ENCODE data around the gene AK8. TPM values are rescaled to one million over a fixed set of nuclear protein-coding genes. Genes with fewer than 3 reads are reported as not detected.

AK8 gene
- total RNA-seq, 4 donors from 2014 or later, result 0.27 to 1.3 TPM; not detected in 2

GRCh38 chr9:132887181-132888120, 9.4 kb upstream of the AK8 start:
- in situ Hi-C loops (cut with MboI; ENCODE audit: low pct_ligation_motif_present in 1 of 4, low pct_unique_long_range_greater_than_20kb in 1 of 4, low sequenced_read_pairs in 3 of 4) (no loop called here), intact Hi-C loops (cut with DNase I; ENCODE audit: low total_unique reads) (no loop called here)
- no peaks in the 10 kb centered on the region for H3K4me1 ChIP-seq
- TF ChIP-seq POLR2AphosphoS5 (IDR thresholded peaks at IDR 0.05) (no peak), CTCF (IDR thresholded peaks at IDR 0.05) (no peak), EP300 (IDR thresholded peaks at IDR 0.05; ENCODE audit: low read depth) (no peak), POLR2A (IDR thresholded peaks at IDR 0.05) (no peak)
- no peaks in the 10 kb centered on the region for H3K9me3 ChIP-seq
- no peak overlapping the region for H3K27ac ChIP-seq
- DNase-seq, result no peak
- no peaks in the 10 kb centered on the region for H3K36me3 ChIP-seq
- no peak overlapping the region for H3K4me3 ChIP-seq
- 86% methylated on average over 16 of the region's 18 CpGs; no CpG with 5 or more reads in 1 of the 2 donors for WGBS, 2 donors (ENCODE audit: low coverage in 1 of 2)
- no peaks in the 10 kb centered on the region for H3K27me3 ChIP-seq

GRCh38 chr9:132886334-132886725, 8.2 kb upstream of the AK8 start:
- DNase-seq, result no peak
- in situ Hi-C loops (cut with MboI; ENCODE audit: low pct_ligation_motif_present in 1 of 4, low pct_unique_long_range_greater_than_20kb in 1 of 4, low sequenced_read_pairs in 3 of 4) (no loop called here), intact Hi-C loops (cut with DNase I; ENCODE audit: low total_unique reads) (no loop called here)
- no peak for TF ChIP-seq EP300 (IDR thresholded peaks at IDR 0.05; ENCODE audit: low read depth)
- no peak for TF ChIP-seq POLR2AphosphoS5 (IDR thresholded peaks at IDR 0.05)
- TF ChIP-seq CTCF (IDR thresholded peaks at IDR 0.05), result no peak
- TF ChIP-seq POLR2A (IDR thresholded peaks at IDR 0.05), result no peak
- 88% methylated on average over 6 of the region's 6 CpGs; no CpG with 5 or more reads in 1 of the 2 donors for WGBS, 2 donors (ENCODE audit: low coverage in 1 of 2)
- H3K4me3 ChIP-seq, result no peak overlapping the region
- H3K9me3 ChIP-seq, result no peaks in the 10 kb centered on the region
- H3K36me3 ChIP-seq, result no peaks in the 10 kb centered on the region
- no peaks in the 10 kb centered on the region for H3K27me3 ChIP-seq
- no peaks in the 10 kb centered on the region for H3K4me1 ChIP-seq
- no peak overlapping the region for H3K27ac ChIP-seq

DNA sequence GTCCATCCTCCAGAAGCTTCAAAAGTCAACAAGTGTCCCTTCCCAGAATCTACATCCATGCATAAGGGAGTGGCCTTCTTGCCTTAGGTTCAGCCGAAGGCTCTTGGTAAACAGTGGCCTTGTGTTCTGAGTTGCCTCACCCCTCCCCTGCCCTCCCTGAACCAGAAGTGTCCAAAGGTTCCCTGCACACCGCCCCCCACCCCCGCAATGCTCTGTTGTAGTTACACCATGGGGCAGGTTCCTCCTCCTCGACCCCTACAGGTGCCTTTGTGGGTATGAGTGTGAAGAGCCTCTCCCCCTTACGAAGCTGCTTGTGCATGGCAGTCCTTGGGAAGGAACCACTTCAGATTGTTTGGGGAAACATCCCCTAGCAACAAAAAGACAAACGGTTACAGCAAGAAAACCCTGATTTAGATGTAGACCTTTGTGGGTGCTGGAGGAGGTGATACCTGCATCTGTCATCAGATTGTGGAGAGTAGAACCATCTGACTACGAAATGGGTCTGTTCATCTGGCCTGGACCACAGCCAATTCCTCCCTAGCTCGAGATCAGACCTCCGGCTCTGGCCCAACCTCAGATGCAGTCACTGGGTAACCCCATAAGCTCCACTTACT, 7.7 kb upstream of the AK8 start:
- no peak for TF ChIP-seq POLR2A (IDR thresholded peaks at IDR 0.05)
- no peak for TF ChIP-seq POLR2AphosphoS5 (IDR thresholded peaks at IDR 0.05)
- no peak for TF ChIP-seq CTCF (IDR thresholded peaks at IDR 0.05)
- TF ChIP-seq EP300 (IDR thresholded peaks at IDR 0.05; ENCODE audit: low read depth), result no peak
- in situ Hi-C loops (cut with MboI; ENCODE audit: low pct_ligation_motif_present in 1 of 4, low pct_unique_long_range_greater_than_20kb in 1 of 4, low sequenced_read_pairs in 3 of 4) (no loop called here), intact Hi-C loops (cut with DNase I; ENCODE audit: low total_unique reads) (no loop called here)
- WGBS, 2 donors (ENCODE audit: low coverage in 1 of 2), result 20 to 48% methylated on average over 1 to 9 of the region's 9 CpGs
- Histone ChIP-seq H3K27ac (no peak overlapping the region), H3K27me3 (no peaks in the 10 kb centered on the region), H3K9me3 (no peaks in the 10 kb centered on the region), H3K4me3 (no peak overlapping the region), H3K36me3 (no peaks in the 10 kb centered on the region), H3K4me1 (no peaks in the 10 kb centered on the region)
- no peak for DNase-seq

Data from transverse colon (tissue), 4 donors.